OCI-LY1 (cell line): ENCODE measurements around the gene GNS.

Experiments
- H2AFZ ChIP-seq: fragments of 200-600 bp; sonication (generic), shearing (Covaris generic); 2 replicates; pipeline ENCODE4 v1.6.0; 2014; ENCODE audit warnings: antibody characterized with exemption, mild to moderate bottlenecking, low read length
- H3F3A ChIP-seq: fragments of 200-600 bp; sonication (generic), shearing (Covaris generic); 2 replicates; pipeline ENCODE4 v1.6.0; 2014; ENCODE audit warnings: mild to moderate bottlenecking, antibody characterized with exemption, low read length, moderate library complexity; ENCODE audit not compliant: insufficient read depth
- H3K27ac ChIP-seq: fragments of 200-600 bp; sonication (generic); 2 replicates; pipeline ENCODE4 v1.5.1; 2014; ENCODE audit warnings: low read length, mixed run types, mild to moderate bottlenecking, low read depth; ENCODE audit not compliant: poor library complexity, severe bottlenecking
- H3K27me3 ChIP-seq: fragments of 200-600 bp; sonication (generic); 2 replicates; pipeline ENCODE4 v1.6.0; 2014; ENCODE audit warnings: antibody characterized with exemption, mild to moderate bottlenecking, low read length, moderate library complexity; ENCODE audit not compliant: insufficient read depth
- H3K36me3 ChIP-seq: fragments of 200-600 bp; sonication (generic); 2 replicates; pipeline ENCODE4 v1.6.1; 2014; ENCODE audit warnings: mild to moderate bottlenecking, antibody characterized with exemption, low read length, moderate library complexity, mixed read lengths; ENCODE audit not compliant: insufficient read depth
- H3K4me1 ChIP-seq: fragments of 200-600 bp; sonication (generic); 2 replicates; pipeline ENCODE4 v1.5.1; 2014; ENCODE audit warnings: mild to moderate bottlenecking, low read length, moderate library complexity; ENCODE audit not compliant: insufficient read depth, severe bottlenecking
- H3K4me2 ChIP-seq: fragments of 200-600 bp; sonication (generic), shearing (Covaris generic); 2 replicates; pipeline ENCODE4 v1.6.1; 2014; ENCODE audit warnings: low read length
- H3K4me3 ChIP-seq: fragments of 200-600 bp; sonication (generic); 2 replicates; pipeline ENCODE4 v1.5.1; 2014; ENCODE audit warnings: low read length, low read depth, mild to moderate bottlenecking, mixed read lengths; ENCODE audit not compliant: poor library complexity, severe bottlenecking
- H3K79me2 ChIP-seq: fragments of 200-600 bp; shearing (Covaris generic); 2 replicates; pipeline ENCODE4 v1.6.1; 2016; ENCODE audit warnings: mixed run types, low read length, mixed read lengths; ENCODE audit not compliant: insufficient read depth
- H3K9ac ChIP-seq: fragments of 200-600 bp; sonication (generic), shearing (Covaris generic); 2 replicates; pipeline ENCODE4 v1.6.1; 2014; ENCODE audit warnings: mild to moderate bottlenecking, low read length, mixed read lengths
- H3K9me2 ChIP-seq: fragments of 200-600 bp; sonication (generic), shearing (Covaris generic); 2 replicates; pipeline ENCODE4 v1.6.1; 2014; ENCODE audit warnings: low read depth, mild to moderate bottlenecking, low read length, mixed read lengths
- H3K9me3 ChIP-seq: fragments of 200-600 bp; shearing (Covaris generic); 2 replicates; pipeline ENCODE4 v1.6.1; 2014; ENCODE audit warnings: low read length, mixed read lengths
- H4K20me1 ChIP-seq: fragments of 200-600 bp; sonication (generic), shearing (Covaris generic); 2 replicates; pipeline ENCODE4 v1.6.0; 2016; ENCODE audit warnings: mild to moderate bottlenecking, low read length; ENCODE audit not compliant: insufficient read depth
- CTCF ChIP-seq: fragments of 200-600 bp; sonication (generic), shearing (Covaris generic); IDR thresholded peaks from 2 replicates; pipeline ENCODE4 v1.5.1; 2017; ENCODE audit warnings: mild to moderate bottlenecking, antibody characterized with exemption, low read length, moderate library complexity, mixed read lengths
- EZH2 ChIP-seq: fragments of 200-600 bp; sonication (generic), shearing (Covaris generic); IDR thresholded peaks from 2 replicates; pipeline ENCODE4 v1.8.0; 2017; ENCODE audit warnings: borderline replicate concordance, mixed run types, mild to moderate bottlenecking, antibody characterized with exemption, low read length, moderate library complexity, mixed read lengths

GNS gene

DNA sequence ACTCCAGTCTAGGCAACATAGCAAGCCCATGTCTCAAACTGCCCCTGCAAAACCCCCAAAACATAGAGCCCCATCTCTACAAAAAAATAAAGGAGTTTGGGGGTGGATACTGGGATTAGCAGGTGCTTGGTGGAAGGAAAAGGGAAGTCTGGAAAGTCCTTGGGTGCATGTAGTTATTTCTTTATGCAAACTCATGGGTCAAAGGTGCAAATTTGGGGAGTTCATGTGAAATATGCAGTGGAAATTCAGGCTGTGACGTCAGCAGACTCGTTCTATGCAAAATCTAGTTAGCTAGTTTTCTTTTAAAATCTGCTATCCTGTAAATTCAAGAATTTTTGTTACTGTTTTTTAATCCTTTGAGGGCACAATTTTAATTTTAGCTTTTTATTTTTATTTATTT lies 51.3 kb downstream of the GNS start:
- Histone ChIP-seq H3K4me1 (no peaks in the 10 kb centered on the region), H3K27ac (no peak overlapping the region), H3K9me2 (no peaks in the 10 kb centered on the region), H2AFZ (no peak overlapping the region), H4K20me1 (no peaks in the 10 kb centered on the region), H3K9ac (no peak overlapping the region), H3K4me3 (no peak overlapping the region), H3K9me3 (no peaks in the 10 kb centered on the region), H3K27me3 (no peaks in the 10 kb centered on the region), H3K4me2 (no peak overlapping the region), H3K79me2 (no peaks in the 10 kb centered on the region), H3K36me3 (no peaks in the 10 kb centered on the region), H3F3A (no peaks in the 10 kb centered on the region)
- TF ChIP-seq CTCF (no peak), EZH2 (no peak)

DNA sequence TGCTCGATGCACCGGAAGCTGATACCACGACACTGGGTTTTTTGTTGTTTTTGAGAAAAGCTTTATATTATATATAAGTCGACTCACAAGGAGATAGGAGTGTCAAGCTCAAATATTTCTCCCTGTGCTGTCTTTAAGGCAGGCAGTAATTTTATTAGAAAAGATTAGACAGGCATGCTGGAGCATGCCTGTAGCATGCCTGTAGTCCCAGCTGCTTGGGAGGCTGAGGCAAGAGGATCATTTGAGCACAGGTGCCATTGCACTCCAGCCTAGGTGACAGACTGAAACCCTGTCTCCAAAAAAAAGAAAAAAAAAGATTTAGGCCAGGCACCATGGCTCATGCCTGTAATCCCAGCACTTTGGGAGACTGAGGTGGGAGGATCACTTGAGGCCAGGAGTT lies 51.8 kb downstream of the GNS start:
- H3F3A ChIP-seq: no peaks in the 10 kb centered on the region
- TF ChIP-seq EZH2 (no peak), CTCF (no peak)
- H3K9me2 ChIP-seq: no peaks in the 10 kb centered on the region
- no peaks in the 10 kb centered on the region for H3K79me2 ChIP-seq
- no peaks in the 10 kb centered on the region for H3K4me1 ChIP-seq
- no peak overlapping the region for H3K27ac ChIP-seq
- H3K4me3 ChIP-seq: no peak overlapping the region
- H4K20me1 ChIP-seq: no peaks in the 10 kb centered on the region
- no peak overlapping the region for H3K9ac ChIP-seq
- no peaks in the 10 kb centered on the region for H3K36me3 ChIP-seq
- no peak overlapping the region for H3K4me2 ChIP-seq
- H2AFZ ChIP-seq: no peak overlapping the region
- H3K27me3 ChIP-seq: no peaks in the 10 kb centered on the region
- no peaks in the 10 kb centered on the region for H3K9me3 ChIP-seq

DNA sequence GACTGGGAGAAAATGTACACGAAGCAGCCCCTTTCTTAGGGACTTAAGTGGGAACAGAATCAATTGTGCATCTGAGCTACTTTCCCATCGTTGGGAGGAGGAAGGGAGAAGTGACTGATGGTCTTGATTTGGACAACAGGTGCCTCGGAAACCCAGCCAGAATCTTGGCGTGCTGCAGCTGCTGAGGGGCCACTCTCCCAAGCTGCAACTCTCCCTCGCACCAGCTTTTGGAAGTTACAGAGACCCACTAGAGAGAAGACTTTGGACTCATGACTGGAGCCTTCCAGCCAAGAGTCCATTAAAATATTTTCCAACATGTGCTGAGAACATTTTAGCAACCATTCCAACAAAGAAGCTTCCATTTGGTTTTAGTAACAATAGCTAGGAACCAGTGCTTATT lies 52.3 kb downstream of the GNS start:
- Histone ChIP-seq H3K27me3 (no peaks in the 10 kb centered on the region), H3K4me2 (no peak overlapping the region), H3K27ac (no peak overlapping the region), H3K9me3 (no peaks in the 10 kb centered on the region), H3K9ac (no peak overlapping the region), H3K4me1 (no peaks in the 10 kb centered on the region), H3K9me2 (no peaks in the 10 kb centered on the region), H3K4me3 (no peak overlapping the region), H3F3A (no peaks in the 10 kb centered on the region), H3K79me2 (no peaks in the 10 kb centered on the region), H2AFZ (no peak overlapping the region), H4K20me1 (no peaks in the 10 kb centered on the region), H3K36me3 (no peaks in the 10 kb centered on the region)
- TF ChIP-seq CTCF (no peak), EZH2 (no peak)

GRCh38 chr12:64706306-64706705 lies 52.9 kb downstream of the GNS start:
- H3F3A ChIP-seq: no peaks in the 10 kb centered on the region
- H3K4me2 ChIP-seq: no peak overlapping the region
- H3K79me2 ChIP-seq: no peaks in the 10 kb centered on the region
- no peaks in the 10 kb centered on the region for H3K9me2 ChIP-seq
- H3K27me3 ChIP-seq: no peaks in the 10 kb centered on the region
- no peaks in the 10 kb centered on the region for H3K36me3 ChIP-seq
- no peak overlapping the region for H3K27ac ChIP-seq
- H3K9me3 ChIP-seq: no peaks in the 10 kb centered on the region
- H3K4me1 ChIP-seq: peaks cover 4% of the 10 kb centered on the region
- no peak for TF ChIP-seq CTCF
- no peak overlapping the region for H2AFZ ChIP-seq
- no peak overlapping the region for H3K4me3 ChIP-seq
- H4K20me1 ChIP-seq: no peaks in the 10 kb centered on the region
- no peak overlapping the region for H3K9ac ChIP-seq
